NT2/D1 (cell line): Measurements from ENCODE around the gene B9D1.

Experiments
- DNase-seq: peaks from one replicate; pipeline ENCODE4 v3.0.0-alpha.2; 2011; ENCODE audit warnings: low read depth, low spot score
- H3K27me3 ChIP-seq: 2 replicates; pipeline ENCODE4 v1.6.0; 2011; ENCODE audit warnings: mild to moderate bottlenecking; ENCODE audit not compliant: insufficient read length, insufficient read depth
- H3K36me3 ChIP-seq: 2 replicates; pipeline ENCODE4 v1.6.1; 2011; ENCODE audit warnings: mild to moderate bottlenecking, low read length, mixed read lengths; ENCODE audit not compliant: insufficient read depth, insufficient read length
- H3K4me1 ChIP-seq: 2 replicates; pipeline ENCODE4 v1.5.1; 2011; ENCODE audit not compliant: insufficient read depth, insufficient read length
- H3K4me3 ChIP-seq: 2 replicates; pipeline ENCODE4 v1.5.1; 2011; ENCODE audit warnings: low read depth; ENCODE audit not compliant: insufficient read length
- H3K9ac ChIP-seq: 2 replicates; pipeline ENCODE4 v1.6.0; 2011; ENCODE audit warnings: low read depth; ENCODE audit not compliant: insufficient read length
- H3K9me3 ChIP-seq: 2 replicates; pipeline ENCODE4 v1.5.1; 2011; ENCODE audit warnings: mild to moderate bottlenecking, low read length; ENCODE audit not compliant: insufficient read depth
- SUZ12 ChIP-seq: IDR thresholded peaks from 2 replicates; pipeline ENCODE4 v1.6.1; 2011; ENCODE audit not compliant: insufficient read length, insufficient read depth; ENCODE audit errors: extremely low read depth
- YY1 ChIP-seq: IDR thresholded peaks from 2 replicates; pipeline ENCODE4 v1.6.1; 2011; ENCODE audit not compliant: insufficient read length, insufficient read depth
- ZNF274 ChIP-seq: IDR thresholded peaks from 2 replicates; pipeline ENCODE4 v1.6.1; 2011; ENCODE audit warnings: mild to moderate bottlenecking, low read depth, low read length

Gene B9D1

GRCh38 chr17:19408346-19408710 lies 45.8 kb upstream of the B9D1 start:
- no peaks in the 10 kb centered on the region for H3K36me3 ChIP-seq
- peaks cover 29% of the 10 kb centered on the region for H3K4me1 ChIP-seq
- DNase-seq, result no peak
- no peaks in the 10 kb centered on the region for H3K27me3 ChIP-seq
- no peaks in the 10 kb centered on the region for H3K9me3 ChIP-seq
- TF ChIP-seq YY1 (no peak), ZNF274 (no peak), SUZ12 (no peak)
- no peak overlapping the region for H3K4me3 ChIP-seq
- no peak overlapping the region for H3K9ac ChIP-seq

DNA sequence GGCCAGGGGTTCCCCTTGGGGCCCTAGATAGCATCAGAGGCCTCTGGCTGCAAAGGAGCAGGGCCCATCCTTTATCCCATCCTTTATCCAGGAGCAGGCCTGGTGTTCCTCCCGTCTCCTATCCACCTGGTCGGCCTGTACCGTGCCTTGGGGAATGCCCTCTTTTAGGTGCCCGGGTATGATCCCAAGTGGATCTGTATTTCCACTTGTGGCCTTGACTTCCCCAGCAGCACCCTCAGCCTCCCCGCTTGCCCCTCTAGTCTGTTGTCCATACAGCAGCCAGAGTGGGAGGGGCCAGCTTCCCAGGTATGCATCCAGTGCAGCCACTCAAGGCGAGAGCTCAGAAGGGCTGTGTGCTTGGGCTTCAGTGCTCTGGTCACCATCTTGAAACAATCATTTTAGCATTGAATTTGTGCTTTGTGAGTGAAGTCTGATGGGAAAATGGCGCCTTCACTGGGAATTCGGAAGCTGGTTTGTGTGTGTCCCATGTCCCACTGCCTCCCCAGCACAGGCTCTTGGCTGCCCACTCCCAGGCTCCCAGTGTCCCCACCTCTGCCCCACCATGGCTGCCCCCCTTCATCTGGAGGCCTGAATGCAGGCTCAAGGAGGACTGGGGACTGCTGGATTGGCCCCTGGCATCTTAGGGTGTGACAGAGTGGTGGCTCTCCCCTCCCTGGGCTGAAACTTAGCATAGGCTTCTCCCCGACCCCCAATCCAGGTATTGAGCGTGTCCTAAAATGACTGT lies 45.2 kb upstream of the B9D1 start:
- no peak for TF ChIP-seq SUZ12
- no peak for TF ChIP-seq ZNF274
- no peak for TF ChIP-seq YY1
- H3K4me1 ChIP-seq, result peaks cover 28% of the 10 kb centered on the region
- H3K9me3 ChIP-seq, result no peaks in the 10 kb centered on the region
- H3K36me3 ChIP-seq, result no peaks in the 10 kb centered on the region
- no peak for DNase-seq
- no peaks in the 10 kb centered on the region for H3K27me3 ChIP-seq
- H3K9ac ChIP-seq, result no peak overlapping the region
- no peak overlapping the region for H3K4me3 ChIP-seq

DNA sequence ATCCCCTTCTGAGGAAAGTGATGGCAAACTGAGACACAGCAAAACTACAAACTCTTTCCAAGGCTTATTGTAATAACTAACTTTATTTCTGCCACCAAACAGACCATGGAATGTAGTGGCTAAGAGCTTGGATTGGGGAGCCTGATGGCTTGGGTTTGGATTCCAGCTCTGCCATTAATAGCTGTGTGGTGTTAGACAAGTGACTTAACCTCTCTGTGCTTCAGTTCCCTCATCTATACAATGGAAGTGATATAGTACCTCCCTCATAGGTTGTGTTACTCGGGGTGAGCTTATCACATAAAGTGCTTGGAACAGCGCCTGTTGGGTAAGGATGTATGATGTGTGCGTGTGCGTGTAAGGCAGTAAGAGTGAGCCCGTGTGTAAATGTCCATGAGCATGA lies 42.6 kb upstream of the B9D1 start:
- Histone ChIP-seq H3K4me3 (no peak overlapping the region), H3K36me3 (no peaks in the 10 kb centered on the region), H3K9ac (no peak overlapping the region), H3K9me3 (no peaks in the 10 kb centered on the region), H3K4me1 (peaks cover 9% of the 10 kb centered on the region), H3K27me3 (no peaks in the 10 kb centered on the region)
- no peak for DNase-seq
- TF ChIP-seq ZNF274, result no peak
- no peak for TF ChIP-seq SUZ12
- no peak for TF ChIP-seq YY1

- no peak for DNase-seq
- Histone ChIP-seq H3K9ac (no peak overlapping the region), H3K4me3 (no peak overlapping the region), H3K36me3 (no peaks in the 10 kb centered on the region), H3K4me1 (peaks cover 5% of the 10 kb centered on the region), H3K9me3 (no peaks in the 10 kb centered on the region), H3K27me3 (no peaks in the 10 kb centered on the region)
- no peak for TF ChIP-seq YY1
- TF ChIP-seq SUZ12, result no peak
- TF ChIP-seq ZNF274, result no peak
These were observed 41.7 kb upstream of the B9D1 start for GRCh38 chr17:19404264-19404663.

- Histone ChIP-seq H3K9ac (no peak overlapping the region), H3K4me1 (peaks cover 10% of the 10 kb centered on the region), H3K4me3 (no peak overlapping the region), H3K27me3 (no peaks in the 10 kb centered on the region), H3K9me3 (no peaks in the 10 kb centered on the region), H3K36me3 (no peaks in the 10 kb centered on the region)
- no peak for DNase-seq
- TF ChIP-seq SUZ12 (no peak), ZNF274 (no peak), YY1 (no peak)
These were observed 40.5 kb upstream of the B9D1 start for GRCh38 chr17:19403021-19403420.

DNA sequence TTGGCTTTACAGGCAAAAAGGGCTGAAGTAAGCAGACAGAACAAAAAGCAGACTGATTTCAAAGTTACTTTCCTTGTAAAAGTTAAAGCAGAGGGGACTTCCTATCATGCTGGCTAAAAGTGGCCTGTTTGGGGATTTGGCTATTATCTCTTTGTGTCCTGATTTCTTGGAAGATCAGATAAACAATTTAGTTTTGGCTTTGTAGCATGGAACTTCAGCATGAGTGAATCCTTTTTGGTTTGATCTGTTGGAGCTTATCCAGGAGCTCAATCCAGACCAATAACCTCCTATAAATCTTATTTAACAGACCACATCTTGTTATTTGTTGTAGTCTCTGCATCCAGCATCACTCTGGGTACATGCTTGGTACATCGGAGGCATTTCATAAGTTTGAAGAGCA lies 39.6 kb upstream of the B9D1 start:
- TF ChIP-seq SUZ12 (no peak), YY1 (no peak), ZNF274 (no peak)
- H3K9me3 ChIP-seq, result no peaks in the 10 kb centered on the region
- no peak for DNase-seq
- no peaks in the 10 kb centered on the region for H3K36me3 ChIP-seq
- H3K9ac ChIP-seq, result no peak overlapping the region
- no peak overlapping the region for H3K4me3 ChIP-seq
- no peaks in the 10 kb centered on the region for H3K27me3 ChIP-seq
- peaks cover 6% of the 10 kb centered on the region for H3K4me1 ChIP-seq

DNA sequence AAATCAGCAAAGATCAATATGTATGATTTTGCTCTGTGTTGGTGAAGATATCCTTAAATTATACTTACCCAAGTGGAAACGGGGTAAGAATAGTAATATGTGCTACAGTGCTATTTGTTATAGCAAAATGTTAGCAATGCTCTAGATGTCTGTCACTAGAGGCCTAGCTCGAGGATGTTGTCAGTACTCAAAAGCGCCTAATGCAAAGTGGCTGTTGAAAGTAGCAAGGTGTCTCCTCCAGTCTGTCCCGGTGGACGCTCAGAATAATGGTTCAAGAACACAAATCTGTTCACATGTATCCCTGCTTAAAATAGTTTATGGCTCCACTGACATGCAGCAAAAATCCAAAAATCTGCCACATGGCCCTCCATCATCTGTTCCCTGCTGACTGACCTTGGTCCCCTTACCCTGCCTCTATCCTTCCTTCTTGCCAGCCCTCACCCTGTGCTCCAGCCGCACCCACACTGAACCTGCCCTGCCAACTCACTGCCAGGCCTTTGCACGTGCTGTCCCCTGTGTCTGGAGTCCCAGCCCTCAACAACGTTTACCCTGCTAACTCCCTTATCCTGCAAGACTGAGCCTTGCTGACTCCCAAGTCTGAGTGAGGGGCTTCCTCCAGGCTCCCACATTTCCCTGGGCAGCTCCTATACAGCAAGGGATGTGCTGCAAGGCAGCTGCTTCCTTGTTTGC lies 38.9 kb upstream of the B9D1 start:
- no peaks in the 10 kb centered on the region for H3K9me3 ChIP-seq
- TF ChIP-seq ZNF274 (no peak), SUZ12 (no peak), YY1 (no peak)
- no peak overlapping the region for H3K4me3 ChIP-seq
- no peak for DNase-seq
- no peaks in the 10 kb centered on the region for H3K36me3 ChIP-seq
- H3K27me3 ChIP-seq, result no peaks in the 10 kb centered on the region
- peaks cover 6% of the 10 kb centered on the region for H3K4me1 ChIP-seq
- no peak overlapping the region for H3K9ac ChIP-seq
